ENCODE measurements around the gene SOWAHA. TPM values are rescaled to one million over a fixed set of nuclear protein-coding genes. Genes with fewer than 3 reads are reported as not detected.
A peak's percentile ranks its signal among the peaks of the same experiment; 100 is the strongest.

SOWAHA gene
- total and polyA plus RNA-seq, 2 donors (not counting 1 experiment from before 2014, with no cell fraction given): 0.03 to 0.17 TPM

- peaks cover 28% of the 10 kb centered on the region for H3K27me3 ChIP-seq (ENCODE audit: control insufficient read depth, insufficient read depth, low read length)
- DNase-seq (ENCODE audit: low read depth in 2 of 2): peak in 1 of 2 donors; percentile 29
- no peak overlapping the region for H3K9ac ChIP-seq (ENCODE audit: insufficient read depth, low read length)
- H2AFZ ChIP-seq (ENCODE audit: low read length): no peak overlapping the region
- H3K4me3 ChIP-seq (replicated peaks in 1 of 4; ENCODE audit: control extremely low read depth in 1 of 4, insufficient read depth in 1 of 4, low read depth in 3 of 4, low read length in 4 of 4): peak overlapping the region in 1 of 4 experiments; percentile 16
- no peaks in the 10 kb centered on the region for H3K36me3 ChIP-seq (ENCODE audit: control insufficient read depth, insufficient read depth, low read length)
- no peaks in the 10 kb centered on the region for H3K79me2 ChIP-seq (ENCODE audit: control insufficient read depth, insufficient read depth, low read length)
- H3K27ac ChIP-seq (ENCODE audit: insufficient read depth, low read length): no peak overlapping the region
- H4K20me1 ChIP-seq (ENCODE audit: control insufficient read depth, extremely low read depth, insufficient read depth, low read length): no peaks in the 10 kb centered on the region
- H3K4me2 ChIP-seq (ENCODE audit: extremely low read depth, insufficient read depth, low read length): no peak overlapping the region
- TF ChIP-seq CTCF (conservative IDR thresholded peaks at IDR 0.05 in 1 of 2, IDR thresholded peaks at IDR 0.05 in 1 of 2; ENCODE audit: low read depth in 1 of 2, low read length in 2 of 2) (no peak), EZH2 (IDR thresholded peaks at IDR 0.05; ENCODE audit: low read length, missing control alignments) (peak; percentile 84)
- no peaks in the 10 kb centered on the region for H3K9me3 ChIP-seq (ENCODE audit: control insufficient read depth, insufficient read depth, low read depth, low read length)
- H3K4me1 ChIP-seq (ENCODE audit: control insufficient read depth, extremely low read depth, insufficient read depth, low read length): no peaks in the 10 kb centered on the region
These were observed 749 bp downstream of the SOWAHA start for GRCh38 chr5:132813599-132814502.

DNA sequence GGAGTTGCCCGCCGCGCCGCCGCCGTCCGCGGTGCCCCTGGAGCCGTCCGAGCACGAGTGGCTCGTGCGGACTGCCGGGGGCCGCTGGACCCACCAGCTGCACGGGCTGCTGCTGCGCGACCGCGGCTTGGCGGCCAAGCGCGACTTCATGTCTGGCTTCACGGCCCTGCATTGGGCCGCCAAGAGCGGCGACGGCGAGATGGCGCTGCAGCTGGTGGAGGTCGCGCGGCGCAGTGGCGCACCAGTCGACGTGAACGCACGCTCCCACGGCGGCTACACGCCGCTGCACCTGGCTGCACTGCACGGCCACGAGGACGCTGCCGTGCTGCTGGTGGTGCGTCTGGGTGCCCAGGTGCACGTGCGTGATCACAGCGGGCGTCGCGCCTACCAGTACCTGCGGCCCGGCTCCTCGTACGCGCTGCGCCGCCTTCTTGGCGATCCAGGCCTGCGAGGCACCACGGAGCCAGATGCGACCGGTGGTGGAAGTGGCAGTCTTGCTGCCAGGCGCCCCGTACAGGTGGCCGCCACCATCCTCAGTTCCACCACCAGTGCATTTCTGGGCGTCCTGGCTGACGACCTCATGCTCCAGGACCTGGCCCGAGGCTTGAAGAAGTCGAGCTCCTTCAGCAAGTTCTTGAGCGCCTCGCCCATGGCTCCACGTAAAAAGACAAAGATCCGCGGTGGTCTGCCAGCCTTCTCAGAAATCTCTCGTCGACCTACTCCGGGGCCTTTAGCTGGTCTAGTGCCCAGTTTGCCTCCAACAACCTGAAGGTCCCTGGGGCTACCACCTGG lies 1.6 kb downstream of the SOWAHA start:
- H3K4me2 ChIP-seq (ENCODE audit: extremely low read depth, insufficient read depth, low read length): no peak overlapping the region
- H2AFZ ChIP-seq (ENCODE audit: low read length): no peak overlapping the region
- H3K4me3 ChIP-seq (replicated peaks in 1 of 4; ENCODE audit: control extremely low read depth in 1 of 4, insufficient read depth in 1 of 4, low read depth in 3 of 4, low read length in 4 of 4): no peak overlapping the region
- H3K79me2 ChIP-seq (ENCODE audit: control insufficient read depth, insufficient read depth, low read length): no peaks in the 10 kb centered on the region
- H3K36me3 ChIP-seq (ENCODE audit: control insufficient read depth, insufficient read depth, low read length): no peaks in the 10 kb centered on the region
- H3K4me1 ChIP-seq (ENCODE audit: control insufficient read depth, extremely low read depth, insufficient read depth, low read length): no peaks in the 10 kb centered on the region
- TF ChIP-seq EZH2 (IDR thresholded peaks at IDR 0.05; ENCODE audit: low read length, missing control alignments): no peak
- no peak for DNase-seq (ENCODE audit: low read depth in 2 of 2)
- no peak overlapping the region for H3K27ac ChIP-seq (ENCODE audit: insufficient read depth, low read length)
- no peak overlapping the region for H3K9ac ChIP-seq (ENCODE audit: insufficient read depth, low read length)
- H3K27me3 ChIP-seq (ENCODE audit: control insufficient read depth, insufficient read depth, low read length): peaks cover 28% of the 10 kb centered on the region
- H4K20me1 ChIP-seq (ENCODE audit: control insufficient read depth, extremely low read depth, insufficient read depth, low read length): no peaks in the 10 kb centered on the region
- H3K9me3 ChIP-seq (ENCODE audit: control insufficient read depth, insufficient read depth, low read depth, low read length): no peaks in the 10 kb centered on the region

- Histone ChIP-seq H3K9ac (ENCODE audit: insufficient read depth, low read length) (no peak overlapping the region), H3K4me3 (replicated peaks in 1 of 4; ENCODE audit: control extremely low read depth in 1 of 4, insufficient read depth in 1 of 4, low read depth in 3 of 4, low read length in 4 of 4) (no peak overlapping the region), H4K20me1 (ENCODE audit: control insufficient read depth, extremely low read depth, insufficient read depth, low read length) (no peaks in the 10 kb centered on the region), H2AFZ (ENCODE audit: low read length) (no peak overlapping the region), H3K4me2 (ENCODE audit: extremely low read depth, insufficient read depth, low read length) (no peak overlapping the region), H3K9me3 (ENCODE audit: control insufficient read depth, insufficient read depth, low read depth, low read length) (no peaks in the 10 kb centered on the region), H3K27me3 (ENCODE audit: control insufficient read depth, insufficient read depth, low read length) (peaks cover 28% of the 10 kb centered on the region), H3K79me2 (ENCODE audit: control insufficient read depth, insufficient read depth, low read length) (no peaks in the 10 kb centered on the region), H3K4me1 (ENCODE audit: control insufficient read depth, extremely low read depth, insufficient read depth, low read length) (no peaks in the 10 kb centered on the region), H3K36me3 (ENCODE audit: control insufficient read depth, insufficient read depth, low read length) (no peaks in the 10 kb centered on the region), H3K27ac (ENCODE audit: insufficient read depth, low read length) (no peak overlapping the region)
- TF ChIP-seq EZH2 (IDR thresholded peaks at IDR 0.05; ENCODE audit: low read length, missing control alignments) (no peak), CTCF (conservative IDR thresholded peaks at IDR 0.05 in 1 of 2, IDR thresholded peaks at IDR 0.05 in 1 of 2; ENCODE audit: low read depth in 1 of 2, low read length in 2 of 2) (no peak)
- peak in 1 of 2 donors; percentile 66 for DNase-seq (ENCODE audit: low read depth in 2 of 2)
These were observed 2.4 kb downstream of the SOWAHA start for GRCh38 chr5:132815454-132815853.

Measured in fibroblast of lung (primary cell).